Measurements from ENCODE around the gene RAB12.

The RAB12 gene

DNA sequence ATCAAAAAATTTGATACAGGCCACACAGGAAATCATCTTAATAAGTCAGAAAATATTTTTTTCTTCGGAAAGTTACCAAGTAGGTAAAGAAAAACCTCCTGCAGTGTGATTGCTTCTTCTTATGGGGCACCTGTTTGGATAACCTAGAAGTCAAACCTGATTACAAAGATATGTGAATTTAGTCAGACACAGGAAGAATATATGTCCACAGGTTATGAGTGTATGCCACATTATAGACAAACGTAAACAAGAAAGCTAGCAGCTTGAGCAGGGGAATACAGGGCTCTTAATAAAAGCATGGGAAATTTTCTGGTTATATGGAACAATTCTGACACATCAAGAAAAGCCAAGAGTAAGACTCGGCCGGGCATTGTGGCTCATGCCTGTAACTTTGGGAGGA is 60.3 kb downstream of the RAB12 start:
- Histone ChIP-seq H3K9ac (ENCODE audit: low read depth, low read length) (no peak overlapping the region), H3K9me3 (ENCODE audit: control insufficient read depth, insufficient read depth, low read length) (no peaks in the 10 kb centered on the region), H3K36me3 (ENCODE audit: insufficient read depth, low read length) (no peaks in the 10 kb centered on the region), H3K4me1 (ENCODE audit: insufficient read depth, low read length) (peaks cover 28% of the 10 kb centered on the region)

GRCh38 chr18:8673256-8674209 is 64.3 kb downstream of the RAB12 start:
- Histone ChIP-seq H3K4me1 (ENCODE audit: insufficient read depth, low read length) (peaks cover 16% of the 10 kb centered on the region), H3K9me3 (ENCODE audit: control insufficient read depth, insufficient read depth, low read length) (no peaks in the 10 kb centered on the region), H3K9ac (ENCODE audit: low read depth, low read length) (no peak overlapping the region), H3K36me3 (ENCODE audit: insufficient read depth, low read length) (no peaks in the 10 kb centered on the region)

DNA sequence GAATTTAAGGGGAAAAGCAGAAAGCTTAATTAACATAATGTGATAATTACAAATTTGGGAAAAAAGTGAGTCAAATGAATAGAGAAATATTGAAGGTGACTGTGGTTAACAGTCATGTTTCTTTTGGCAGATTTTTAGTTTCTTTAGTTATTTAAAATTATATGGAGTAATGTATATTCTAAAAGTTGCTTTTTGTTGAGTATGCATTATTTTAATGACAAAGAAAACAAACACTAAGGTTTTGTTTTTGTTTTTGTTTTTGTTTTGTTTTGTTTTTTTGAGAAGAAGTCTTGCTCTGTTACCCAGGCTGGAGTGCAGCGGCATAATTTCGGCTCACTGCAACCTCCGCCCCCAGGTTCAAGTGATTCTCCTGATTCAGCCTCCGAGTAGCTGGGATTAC is 65.8 kb downstream of the RAB12 start:
- no peaks in the 10 kb centered on the region for H3K36me3 ChIP-seq (ENCODE audit: insufficient read depth, low read length)
- no peak overlapping the region for H3K9ac ChIP-seq (ENCODE audit: low read depth, low read length)
- H3K4me1 ChIP-seq (ENCODE audit: insufficient read depth, low read length), result peaks cover 15% of the 10 kb centered on the region; the same call in 1 of the 2 replicates
- H3K9me3 ChIP-seq (ENCODE audit: control insufficient read depth, insufficient read depth, low read length), result no peaks in the 10 kb centered on the region

DNA sequence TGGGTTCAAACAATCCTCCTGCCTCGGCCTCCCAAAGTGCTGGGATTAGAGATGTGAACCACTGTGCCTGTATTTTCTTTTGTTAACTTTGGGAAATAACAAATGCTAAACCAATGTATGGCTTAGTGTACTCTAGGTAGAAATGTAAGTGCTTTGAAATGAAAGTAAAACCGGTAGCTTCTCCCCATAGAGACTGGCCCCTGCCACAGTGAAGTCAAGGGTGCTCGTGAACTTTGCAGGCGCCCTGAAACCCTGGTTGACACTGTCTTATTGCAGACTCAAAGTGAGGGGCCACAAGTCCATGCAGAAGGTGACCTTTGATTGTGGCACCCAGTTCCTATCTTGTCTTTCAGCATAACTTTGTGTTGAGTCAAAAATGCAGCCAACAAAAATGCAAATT is 72.0 kb downstream of the RAB12 start:
- no peak overlapping the region for H3K9ac ChIP-seq (ENCODE audit: low read depth, low read length)
- H3K4me1 ChIP-seq (ENCODE audit: insufficient read depth, low read length), result peaks cover 6% of the 10 kb centered on the region; the same call in 1 of the 2 replicates
- no peaks in the 10 kb centered on the region for H3K9me3 ChIP-seq (ENCODE audit: control insufficient read depth, insufficient read depth, low read length)
- H3K36me3 ChIP-seq (ENCODE audit: insufficient read depth, low read length), result no peaks in the 10 kb centered on the region

DNA sequence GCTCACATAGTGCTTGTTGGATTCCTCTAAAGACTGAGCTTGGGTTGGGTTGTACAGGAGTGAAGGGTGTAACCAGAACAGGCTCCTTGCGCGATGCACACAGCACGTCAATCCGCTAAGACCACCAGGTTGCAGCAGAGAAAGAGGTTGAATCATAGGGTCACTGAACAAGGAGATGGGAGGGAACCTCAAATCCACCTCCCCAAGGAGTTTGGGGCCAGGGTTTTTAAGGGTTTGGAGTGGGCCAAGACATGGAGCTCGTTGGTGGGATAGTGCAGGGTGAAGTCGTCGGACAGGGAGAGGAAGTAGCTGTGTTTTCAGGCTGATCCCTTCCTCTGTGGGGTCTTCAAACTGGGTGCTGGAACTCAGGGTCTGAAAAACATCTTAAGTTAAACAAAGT is 75.3 kb downstream of the RAB12 start:
- H3K9me3 ChIP-seq (ENCODE audit: control insufficient read depth, insufficient read depth, low read length), result no peaks in the 10 kb centered on the region
- H3K4me1 ChIP-seq (ENCODE audit: insufficient read depth, low read length), result peaks cover 13% of the 10 kb centered on the region
- H3K9ac ChIP-seq (ENCODE audit: low read depth, low read length), result no peak overlapping the region
- H3K36me3 ChIP-seq (ENCODE audit: insufficient read depth, low read length), result no peaks in the 10 kb centered on the region

DNA sequence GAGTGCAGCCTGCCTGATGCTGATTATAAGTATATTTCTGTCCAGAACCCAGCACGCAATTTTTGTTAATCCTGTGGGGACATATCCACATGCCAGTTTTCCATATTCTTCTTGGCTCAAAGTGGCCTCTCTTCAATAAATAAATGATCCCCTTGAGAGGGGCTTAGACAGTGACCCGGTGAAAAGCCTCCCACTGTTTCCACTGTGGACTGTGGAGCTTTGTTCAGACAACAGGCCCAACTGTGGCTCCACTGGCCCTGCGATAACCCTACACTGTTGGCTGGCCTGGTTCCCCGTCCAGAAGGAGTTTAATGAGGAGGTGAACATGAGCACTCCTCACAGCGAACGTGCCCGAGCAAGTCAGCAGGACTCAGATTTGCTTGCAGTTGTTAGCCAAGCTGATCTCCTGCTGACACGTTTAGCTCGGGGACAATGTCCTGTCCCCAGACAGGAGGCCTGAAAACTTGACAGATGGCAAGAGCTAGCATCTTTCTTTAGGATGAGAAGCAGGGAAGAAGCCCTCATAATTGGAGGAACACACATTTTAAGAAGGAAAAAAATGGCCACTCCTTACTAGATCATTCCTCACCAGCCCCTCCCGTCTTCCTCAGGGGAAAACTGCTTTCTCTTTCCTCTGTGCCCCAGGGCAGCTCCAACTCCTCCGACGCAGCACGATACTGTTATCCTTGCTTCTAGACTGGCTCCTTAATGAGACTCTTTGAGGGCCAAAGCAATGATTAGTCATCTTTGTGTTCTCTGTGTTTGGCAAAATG is 76.1 kb downstream of the RAB12 start:
- Histone ChIP-seq H3K9me3 (ENCODE audit: control insufficient read depth, insufficient read depth, low read length) (no peaks in the 10 kb centered on the region), H3K36me3 (ENCODE audit: insufficient read depth, low read length) (no peaks in the 10 kb centered on the region), H3K9ac (ENCODE audit: low read depth, low read length) (no peak overlapping the region), H3K4me1 (ENCODE audit: insufficient read depth, low read length) (peaks cover 13% of the 10 kb centered on the region)

- Histone ChIP-seq H3K36me3 (ENCODE audit: insufficient read depth, low read length) (no peaks in the 10 kb centered on the region), H3K4me1 (ENCODE audit: insufficient read depth, low read length) (peaks cover 13% of the 10 kb centered on the region), H3K9ac (ENCODE audit: low read depth, low read length) (no peak overlapping the region)
Measured at GRCh38 chr18:8685914-8686216, 76.6 kb downstream of the RAB12 start.

GRCh38 chr18:8686611-8687010 is 77.4 kb downstream of the RAB12 start:
- Histone ChIP-seq H3K9ac (ENCODE audit: low read depth, low read length) (no peak overlapping the region), H3K36me3 (ENCODE audit: insufficient read depth, low read length) (no peaks in the 10 kb centered on the region), H3K4me1 (ENCODE audit: insufficient read depth, low read length) (peaks cover 13% of the 10 kb centered on the region), H3K9me3 (ENCODE audit: control insufficient read depth, insufficient read depth, low read length) (no peaks in the 10 kb centered on the region)

More at GRCh38 chr18:8685914-8686216, 76.6 kb downstream of the RAB12 start:
- no peaks in the 10 kb centered on the region for H3K9me3 ChIP-seq (ENCODE audit: control insufficient read depth, insufficient read depth, low read length)

DNA sequence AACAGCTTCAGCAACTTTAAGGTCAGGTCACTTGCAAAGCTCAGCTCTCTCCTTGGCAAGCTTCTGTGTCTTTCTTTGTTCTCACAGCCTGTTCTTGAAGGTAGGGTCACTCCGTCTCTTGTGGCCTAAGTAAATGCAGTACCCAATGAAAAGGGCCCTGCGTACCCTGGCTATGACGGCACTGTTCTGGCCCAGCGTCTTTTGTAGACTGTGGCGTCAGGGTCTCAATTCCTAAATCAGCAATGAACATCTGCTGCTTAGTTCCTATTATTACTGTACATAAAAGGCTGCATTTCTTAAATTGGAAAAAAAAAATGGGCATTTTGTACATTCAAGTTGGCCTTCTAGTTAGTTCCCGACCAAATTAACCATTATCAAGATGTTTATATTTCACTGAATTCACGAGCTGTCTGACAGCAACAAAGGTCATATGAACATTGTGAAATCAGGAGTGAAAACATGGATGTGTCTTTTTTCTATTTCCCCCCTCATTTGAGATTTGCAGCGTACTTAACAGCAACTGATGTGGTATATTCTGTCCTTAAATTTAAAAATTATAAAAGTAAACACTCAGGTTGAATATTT is 79.1 kb downstream of the RAB12 start:
- Histone ChIP-seq H3K36me3 (ENCODE audit: insufficient read depth, low read length) (no peaks in the 10 kb centered on the region), H3K9me3 (ENCODE audit: control insufficient read depth, insufficient read depth, low read length) (no peaks in the 10 kb centered on the region), H3K9ac (ENCODE audit: low read depth, low read length) (no peak overlapping the region), H3K4me1 (ENCODE audit: insufficient read depth, low read length) (peaks cover 13% of the 10 kb centered on the region)

GRCh38 chr18:8688816-8689215 is 79.6 kb downstream of the RAB12 start:
- peaks cover 13% of the 10 kb centered on the region for H3K4me1 ChIP-seq (ENCODE audit: insufficient read depth, low read length)
- H3K36me3 ChIP-seq (ENCODE audit: insufficient read depth, low read length), result no peaks in the 10 kb centered on the region
- H3K9ac ChIP-seq (ENCODE audit: low read depth, low read length), result no peak overlapping the region
- H3K9me3 ChIP-seq (ENCODE audit: control insufficient read depth, insufficient read depth, low read length), result no peaks in the 10 kb centered on the region

Measured in ES-I3 (cell line).